Psoas muscle (tissue), 8 donors: Measurements from ENCODE around the gene SLBP. TPM values are rescaled to one million over a fixed set of nuclear protein-coding genes. Genes with fewer than 3 reads are reported as not detected.

ENCODE experiments used
- ATAC-seq, 4 donors: fragments of 200-7000 bp; cut with Tn5 transposase; one replicate each; pipeline ENCODE4 v1.9.1; 2020; ENCODE audit warnings: moderate library complexity in 3 of 4, mild to moderate bottlenecking in 2 of 4
- DNase-seq, 2 donors: peaks; one replicate each; pipeline ENCODE4 v3.0.0-alpha.2; 2020
- H3K27ac ChIP-seq: fragments of 200-600 bp; one replicate; pipeline ENCODE4 v1.8.0; 2022
- H3K27me3 ChIP-seq, 3 donors: fragments of 200-600 bp in 1 of 3; one replicate each; pipeline versions ENCODE4 v1.6.1 to v1.8.0; 2013 to 2022; ENCODE audit warnings: low read length in 2 of 3, mild to moderate bottlenecking in 2 of 3, moderate library complexity in 1 of 3; ENCODE audit not compliant: insufficient read depth in 3 of 3
- H3K36me3 ChIP-seq, 2 donors: fragments of 200-600 bp in 1 of 2; one replicate each; pipeline versions ENCODE4 v1.6.1 to v1.8.0; 2013 to 2022; ENCODE audit warnings: low read depth in 1 of 2, mild to moderate bottlenecking in 1 of 2, moderate library complexity in 1 of 2; ENCODE audit not compliant: insufficient read depth in 1 of 2
- H3K4me1 ChIP-seq: fragments of 200-600 bp; one replicate; pipeline ENCODE4 v1.8.0; 2022
- H3K4me3 ChIP-seq: fragments of 200-600 bp; one replicate; pipeline ENCODE4 v1.8.0; 2022; ENCODE audit warnings: mild to moderate bottlenecking
- H3K9me3 ChIP-seq: fragments of 200-600 bp; one replicate; pipeline ENCODE4 v1.8.0; 2022
- CTCF ChIP-seq: fragments of 200-600 bp; IDR thresholded peaks from one replicate; pipeline ENCODE4 v1.8.0; 2022; ENCODE audit warnings: antibody characterized with exemption
- WGBS, 3 donors: extraction: QIAGEN DNeasy Blood & Tissue Kit; methylation state at CpG; one replicate each; pipeline versions ENCODE4 v1.1.6 to v1.1.7; 2013; 5-methylcytosine and 5-hydroxymethylcytosine counted together
- intact Hi-C, 2 donors: fragments of 100-400 bp; cut with DNase I; formaldehyde crosslinking; loops; one replicate each; pipeline versions ENCODE4 v1.11.0 to v1.14.2; 2022
- polyA plus RNA-seq, 3 donors: library from polyadenylated mRNA; stranded (reverse); fragments of 200-250 nt; gene quantifications; one replicate each; pipeline ENCODE4 v1.2.3, GENCODE V29; 2013
- total RNA-seq, 4 donors: library from RNA; stranded (reverse); fragmentation: NEBNext Ultra II Directional in 2 of 4; extraction: Animal tissue kit (Norgen Biotek cat#: 25700) in 2 of 4; gene quantifications; one replicate each; pipeline versions ENCODE4 v1.2.1 to v1.2.4, GENCODE V29; 2021 to 2023
- donor health status: healthy with polysubstance abuse.
- donor health status: DM: no; HTN: no; CAD: no; lungs with moderate emphysema.
- donor health status: Bipolar disorder and iron deficiency.
- donor health status: healthy.
- donor health status: DM: yes; HTN: yes; CAD: no.
- donor health status: DM: no; HTN: no; CAD: no.
- donor health status: DM: no; HTN: no; CAD: no.
- donor health status: DM: yes; HTN: yes; CAD: no.

Gene SLBP
- total and polyA plus RNA-seq, 7 donors: 15.4 to 18.8 (median 16.3) TPM

GRCh38 chr4:1714303-1715001, 2.3 kb upstream of the SLBP start:
- no peak for ATAC-seq
- WGBS, 3 donors: 53 to 57% (median 55%) methylated on average over 9 of the region's 9 CpGs
- H3K27ac ChIP-seq: peak overlapping the region; percentile 32
- peaks cover 44% of the 10 kb centered on the region for H3K4me1 ChIP-seq
- intact Hi-C loops: no loop called here
- TF ChIP-seq CTCF: no peak
- no peak for DNase-seq
- no peaks in the 10 kb centered on the region for H3K9me3 ChIP-seq
- H3K27me3 ChIP-seq: no peaks in the 10 kb centered on the region
- no peak overlapping the region for H3K4me3 ChIP-seq
- H3K36me3 ChIP-seq: peaks cover 0 to 35% of the 10 kb centered on the region in 2 donors

DNA sequence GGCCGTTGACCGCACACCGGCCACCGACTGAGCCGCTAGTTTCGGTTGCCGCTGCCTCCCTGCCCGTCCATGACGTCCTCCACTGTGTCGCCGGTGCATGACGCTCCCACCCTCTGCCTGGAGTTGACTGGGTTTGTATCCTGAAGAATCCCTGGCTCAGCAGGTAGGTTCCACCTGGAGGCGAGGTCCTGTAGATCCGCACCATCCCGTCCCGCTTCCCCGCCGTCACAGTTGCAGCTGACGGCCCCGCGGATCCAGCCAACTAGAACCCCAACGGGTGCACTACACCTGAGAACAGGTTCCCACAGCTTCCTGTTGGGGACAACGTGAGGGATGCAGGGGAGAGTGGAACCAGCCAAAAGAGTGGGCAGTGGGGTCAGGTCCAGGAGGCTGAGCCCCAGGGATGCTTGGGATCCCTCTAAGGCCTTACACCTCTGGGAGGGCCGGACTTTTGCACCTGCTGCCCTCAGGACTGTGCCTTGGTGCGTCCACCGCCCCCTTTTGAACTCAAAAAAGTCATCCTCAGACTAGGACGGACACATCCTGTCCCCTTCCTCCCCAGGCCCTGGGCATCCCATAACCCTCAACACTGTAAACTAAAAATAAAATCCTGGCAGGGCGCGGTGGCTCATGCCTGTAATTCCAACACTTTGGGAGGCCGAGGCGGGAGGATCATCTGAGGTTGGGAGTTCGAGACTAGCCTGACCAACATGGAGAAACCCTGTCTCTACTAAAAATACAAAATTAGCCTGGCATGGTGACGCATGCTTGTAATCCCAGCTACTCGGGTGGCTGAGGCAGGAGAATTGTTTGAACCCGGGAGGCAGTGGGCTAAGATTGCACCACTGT, 1.1 kb upstream of the SLBP start:
- ATAC-seq (no peak), DNase-seq (no peak)
- no peaks in the 10 kb centered on the region for H3K27me3 ChIP-seq
- H3K4me1 ChIP-seq: peaks cover 31% of the 10 kb centered on the region
- no peak for TF ChIP-seq CTCF
- intact Hi-C loops: no loop called here
- H3K4me3 ChIP-seq: peak overlapping the region; percentile 95
- WGBS, 3 donors: 22 to 24% (median 22%) methylated on average over 35 of the region's 35 CpGs
- peaks cover 0 to 27% of the 10 kb centered on the region in 2 donors for H3K36me3 ChIP-seq
- H3K9me3 ChIP-seq: no peaks in the 10 kb centered on the region
- peak overlapping the region; percentile 98 for H3K27ac ChIP-seq

DNA sequence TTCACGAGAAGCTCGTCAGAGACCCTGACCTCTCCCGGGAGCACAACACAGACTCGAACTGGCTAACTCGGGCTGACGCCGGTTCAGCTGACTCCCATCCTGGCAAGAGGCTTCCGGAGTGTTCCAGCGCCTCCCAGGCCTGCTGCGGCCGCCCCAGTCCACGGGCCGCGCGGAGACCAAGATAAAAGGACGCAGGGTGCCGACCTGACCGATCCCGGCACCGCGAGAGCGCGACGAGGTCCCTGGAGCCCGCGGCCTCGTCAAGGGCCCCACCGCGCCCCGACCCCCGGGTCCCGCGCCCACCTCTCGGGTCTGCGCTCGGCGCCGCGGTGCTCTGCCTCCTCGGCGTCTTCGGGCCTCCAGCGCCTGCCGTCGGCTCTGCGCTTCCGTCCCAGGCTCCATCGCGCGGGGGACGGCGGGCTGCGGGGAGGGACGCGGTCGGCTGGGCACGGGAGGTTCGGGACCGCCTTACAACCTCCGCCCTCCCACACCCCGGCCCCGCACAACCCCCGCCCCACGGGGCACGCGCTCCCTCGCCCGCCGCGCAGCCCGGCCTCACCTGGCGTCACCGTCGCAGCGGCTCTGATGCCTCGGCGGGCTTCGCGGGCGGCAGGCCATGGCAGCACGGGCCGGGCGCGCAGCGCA, 426 bp downstream of the SLBP start:
- 1% methylated on average over 36 to 85 of the region's 85 CpGs for WGBS, 3 donors
- no peak for TF ChIP-seq CTCF
- Histone ChIP-seq H3K36me3 (peaks cover 0 to 12% of the 10 kb centered on the region in 2 donors), H3K4me1 (peaks cover 27% of the 10 kb centered on the region), H3K9me3 (no peaks in the 10 kb centered on the region), H3K27me3 (no peaks in the 10 kb centered on the region), H3K27ac (peak overlapping the region; percentile 98), H3K4me3 (peak overlapping the region; percentile 95)
- intact Hi-C loops: no loop called here
- peak; percentile 20 to 39 (median 33) for ATAC-seq
- peak; percentile 57 to 77 for DNase-seq

DNA sequence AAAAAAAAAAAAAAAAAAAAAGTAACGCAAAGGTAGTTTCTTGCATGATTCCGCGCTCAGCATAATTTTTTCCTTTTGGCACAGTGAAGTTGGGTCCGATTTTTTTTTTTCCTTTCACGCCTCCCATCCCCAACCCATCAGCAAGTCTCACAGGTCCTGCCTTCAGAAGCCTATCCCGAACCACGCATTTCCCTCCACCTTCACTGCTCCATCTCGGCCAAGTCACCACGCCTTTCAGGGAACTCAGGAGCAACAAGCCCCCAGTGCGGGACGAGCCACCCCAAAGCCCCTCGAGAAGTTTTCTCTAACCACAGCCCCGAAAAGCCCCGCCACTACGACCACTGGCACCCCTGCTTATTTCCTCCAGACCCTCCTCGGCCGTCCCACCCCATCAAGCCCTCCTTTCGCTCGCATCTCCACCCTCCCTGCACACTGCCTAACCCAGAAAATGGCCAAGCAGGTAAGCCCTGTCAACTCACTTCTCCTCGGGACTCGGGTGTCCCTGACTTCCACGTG, 1.0 kb downstream of the SLBP start:
- Histone ChIP-seq H3K27ac (peak overlapping the region; percentile 98), H3K4me1 (peaks cover 27% of the 10 kb centered on the region), H3K9me3 (no peaks in the 10 kb centered on the region), H3K27me3 (no peaks in the 10 kb centered on the region), H3K4me3 (peak overlapping the region; percentile 95), H3K36me3 (peaks cover 0 to 15% of the 10 kb centered on the region in 2 donors)
- TF ChIP-seq CTCF: no peak
- ATAC-seq: no peak
- DNase-seq: no peak
- intact Hi-C loops: no loop called here
- 15 to 22% (median 21%) methylated on average over 22 of the region's 22 CpGs for WGBS, 3 donors
